Lower leg skin (tissue), 3 donors: ENCODE measurements around the gene ATP5PD.

Experiments
- POLR2A ChIP-seq, 2 donors: fragments of 450-650 bp; IDR thresholded peaks; one replicate each; pipeline ENCODE4 v1.6.1; 2016 to 2017; ENCODE audit warnings: antibody characterized with exemption in 2 of 2, mild to moderate bottlenecking in 1 of 2, moderate library complexity in 1 of 2
- TF ChIP-seq, protein P1 (sequence below), 3 donors: fragments of 450-650 bp; IDR thresholded peaks; one replicate each; pipeline ENCODE4 v1.5.1; 2016; ENCODE audit warnings: antibody characterized with exemption in 3 of 3, mild to moderate bottlenecking in 3 of 3, moderate library complexity in 2 of 3

DNA sequence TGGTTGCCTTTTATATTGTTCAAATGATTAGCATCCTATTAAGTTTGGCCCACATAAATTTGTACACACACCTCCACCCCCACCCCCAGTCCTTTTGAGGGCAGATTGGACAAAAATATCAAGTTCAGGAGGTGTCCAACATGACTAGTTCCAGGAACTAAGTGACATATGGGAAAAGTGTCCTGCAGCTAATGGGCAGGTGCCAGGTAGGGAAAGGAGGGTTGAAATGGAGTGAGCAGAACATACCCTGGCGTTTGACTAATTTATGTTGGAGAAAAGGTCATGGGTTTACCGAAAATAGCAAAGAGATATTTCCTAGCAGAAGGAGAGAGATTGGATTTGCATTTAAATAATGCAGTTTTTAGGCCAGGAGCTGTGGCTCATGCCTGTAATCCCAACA lies 5.2 kb upstream of the ATP5PD start:
- TF ChIP-seq, protein P1, sequence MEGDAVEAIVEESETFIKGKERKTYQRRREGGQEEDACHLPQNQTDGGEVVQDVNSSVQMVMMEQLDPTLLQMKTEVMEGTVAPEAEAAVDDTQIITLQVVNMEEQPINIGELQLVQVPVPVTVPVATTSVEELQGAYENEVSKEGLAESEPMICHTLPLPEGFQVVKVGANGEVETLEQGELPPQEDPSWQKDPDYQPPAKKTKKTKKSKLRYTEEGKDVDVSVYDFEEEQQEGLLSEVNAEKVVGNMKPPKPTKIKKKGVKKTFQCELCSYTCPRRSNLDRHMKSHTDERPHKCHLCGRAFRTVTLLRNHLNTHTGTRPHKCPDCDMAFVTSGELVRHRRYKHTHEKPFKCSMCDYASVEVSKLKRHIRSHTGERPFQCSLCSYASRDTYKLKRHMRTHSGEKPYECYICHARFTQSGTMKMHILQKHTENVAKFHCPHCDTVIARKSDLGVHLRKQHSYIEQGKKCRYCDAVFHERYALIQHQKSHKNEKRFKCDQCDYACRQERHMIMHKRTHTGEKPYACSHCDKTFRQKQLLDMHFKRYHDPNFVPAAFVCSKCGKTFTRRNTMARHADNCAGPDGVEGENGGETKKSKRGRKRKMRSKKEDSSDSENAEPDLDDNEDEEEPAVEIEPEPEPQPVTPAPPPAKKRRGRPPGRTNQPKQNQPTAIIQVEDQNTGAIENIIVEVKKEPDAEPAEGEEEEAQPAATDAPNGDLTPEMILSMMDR (IDR thresholded peaks at IDR 0.05), result no peak
- TF ChIP-seq POLR2A (IDR thresholded peaks at IDR 0.05), result no peak
